Transverse colon (tissue), 4 donors: ENCODE data around the gene OPTC. TPM values are rescaled to one million over a fixed set of nuclear protein-coding genes. Genes with fewer than 3 reads are reported as not detected.

Experiments
- DNase-seq: peaks from one replicate; pipeline ENCODE4 v3.0.0-alpha.2; 2019
- H3K27ac ChIP-seq, 4 donors: fragments of 200-600 bp; sonication (generic); 2 replicates each; pipeline ENCODE4 v1.5.1; 2016 to 2018; ENCODE audit warnings: inconsistent platforms in 4 of 4
- H3K27me3 ChIP-seq: fragments of 200-600 bp; sonication (generic); 2 replicates; pipeline ENCODE4 v1.5.1; 2017; ENCODE audit warnings: inconsistent platforms
- H3K36me3 ChIP-seq, 4 donors: fragments of 200-600 bp; sonication (generic); 2 replicates each; pipeline ENCODE4 v1.5.1; 2017 to 2019; ENCODE audit warnings: inconsistent platforms in 4 of 4
- H3K4me1 ChIP-seq, 4 donors: fragments of 200-600 bp; sonication (generic); 2 replicates each; pipeline ENCODE4 v1.5.1; 2017 to 2020; ENCODE audit warnings: inconsistent platforms in 4 of 4
- H3K4me3 ChIP-seq, 4 donors: fragments of 200-600 bp; sonication (generic); 1 replicate in 1 of 4; 2 replicates in 3 of 4; pipeline versions ENCODE4 v1.5.1 to v1.6.1; 2017 to 2019; ENCODE audit warnings: inconsistent platforms in 4 of 4
- H3K9me3 ChIP-seq, 2 donors: fragments of 200-600 bp; sonication (generic); 2 replicates each; pipeline ENCODE4 v1.5.1; 2017 to 2019; ENCODE audit warnings: inconsistent platforms in 2 of 2
- EP300 ChIP-seq: sonication (generic); formaldehyde crosslinking; IDR thresholded peaks from one replicate; pipeline ENCODE4 v1.6.1; 2017; ENCODE audit warnings: antibody characterized with exemption, low read depth
- POLR2A ChIP-seq: fragments of 450-650 bp; IDR thresholded peaks from one replicate; pipeline ENCODE4 v1.6.1; 2016; ENCODE audit warnings: antibody characterized with exemption, mild to moderate bottlenecking, moderate library complexity
- POLR2AphosphoS5 ChIP-seq, 3 donors: sonication (generic); formaldehyde crosslinking; IDR thresholded peaks; one replicate each; pipeline ENCODE4 v1.6.1; 2016; ENCODE audit warnings: antibody characterized with exemption in 3 of 3
- WGBS, 2 donors: methylation state at CpG; one replicate each; pipeline ENCODE4 v1.1.5; 2018; ENCODE audit warnings: low coverage in 1 of 2; 5-methylcytosine and 5-hydroxymethylcytosine counted together
- in situ Hi-C, 4 donors: fragments of 200-750 bp; cut with MboI; loops; one replicate each; pipeline versions ENCODE4 v1.15.0 to v1.15.1; 2017; ENCODE audit warnings: low sequenced_read_pairs in 3 of 4, low pct_ligation_motif_present in 1 of 4, low pct_unique_long_range_greater_than_20kb in 1 of 4
- intact Hi-C: fragments of 100-400 bp; cut with DNase I; formaldehyde crosslinking; loops from one replicate; pipeline ENCODE4 v1.15.1; 2023; ENCODE audit warnings: low total_unique reads
- total RNA-seq, 4 donors: library from RNA; depleted of rRNA; stranded (reverse); fragments of >200 nt; gene quantifications; one replicate each; pipeline ENCODE4 v1.1.0, GENCODE V29; 2016
- TF ChIP-seq, protein P1 (sequence below), 5 experiments: fragments of 200-600 bp in 3 of 5; fragments of 450-650 bp in 2 of 5; sonication (generic) in 3 of 5; IDR thresholded peaks; 1 replicate in 2 of 5; 2 replicates in 3 of 5; pipeline ENCODE4 v1.5.1; 2016 to 2017; ENCODE audit warnings: antibody characterized with exemption in 5 of 5, inconsistent platforms in 3 of 5, mild to moderate bottlenecking in 2 of 5, moderate library complexity in 1 of 5

OPTC gene
- total RNA-seq, 4 donors from 2014 or later, result not detected

- Histone ChIP-seq H3K4me3 (peak overlapping the region in 1 of 4 donors; percentile 12), H3K27me3 (no peaks in the 10 kb centered on the region), H3K4me1 (peaks cover 9 to 37% (median 19%) of the 10 kb centered on the region in 4 donors), H3K36me3 (no peaks in the 10 kb centered on the region), H3K27ac (peak overlapping the region; percentile 75 to 89 (median 80)), H3K9me3 (no peaks in the 10 kb centered on the region)
- DNase-seq, result no peak
- WGBS, 2 donors, result 43 to 46% methylated on average over 2 of the region's 2 CpGs
- TF ChIP-seq EP300 (no peak), POLR2A (no peak), POLR2AphosphoS5 (IDR thresholded peaks at IDR 0.05) (no peak)
- TF ChIP-seq, protein P1, sequence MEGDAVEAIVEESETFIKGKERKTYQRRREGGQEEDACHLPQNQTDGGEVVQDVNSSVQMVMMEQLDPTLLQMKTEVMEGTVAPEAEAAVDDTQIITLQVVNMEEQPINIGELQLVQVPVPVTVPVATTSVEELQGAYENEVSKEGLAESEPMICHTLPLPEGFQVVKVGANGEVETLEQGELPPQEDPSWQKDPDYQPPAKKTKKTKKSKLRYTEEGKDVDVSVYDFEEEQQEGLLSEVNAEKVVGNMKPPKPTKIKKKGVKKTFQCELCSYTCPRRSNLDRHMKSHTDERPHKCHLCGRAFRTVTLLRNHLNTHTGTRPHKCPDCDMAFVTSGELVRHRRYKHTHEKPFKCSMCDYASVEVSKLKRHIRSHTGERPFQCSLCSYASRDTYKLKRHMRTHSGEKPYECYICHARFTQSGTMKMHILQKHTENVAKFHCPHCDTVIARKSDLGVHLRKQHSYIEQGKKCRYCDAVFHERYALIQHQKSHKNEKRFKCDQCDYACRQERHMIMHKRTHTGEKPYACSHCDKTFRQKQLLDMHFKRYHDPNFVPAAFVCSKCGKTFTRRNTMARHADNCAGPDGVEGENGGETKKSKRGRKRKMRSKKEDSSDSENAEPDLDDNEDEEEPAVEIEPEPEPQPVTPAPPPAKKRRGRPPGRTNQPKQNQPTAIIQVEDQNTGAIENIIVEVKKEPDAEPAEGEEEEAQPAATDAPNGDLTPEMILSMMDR (IDR thresholded peaks at IDR 0.05), result peak in 4 of 5 experiments; percentile 13 to 30 (median 29)
- in situ Hi-C loops, result loop anchor here (5.0 to 25.0 kb wide), 5 partner anchors 118 to 215 kb away; partner anchors contain the start of gene FMOD (in 1 of the 4)
- intact Hi-C loops, result no loop called here
Measured at GRCh38 chr1:203480084-203480483, 13.9 kb upstream of the OPTC start.

- in situ Hi-C loops (loop anchor here (5.0 to 25.0 kb wide), 5 partner anchors 118 to 216 kb away; partner anchors contain the start of gene FMOD (in 1 of the 4)), intact Hi-C loops (no loop called here)
- Histone ChIP-seq H3K4me3 (no peak overlapping the region), H3K9me3 (no peaks in the 10 kb centered on the region), H3K27ac (peak overlapping the region; percentile 75 to 89 (median 80)), H3K27me3 (no peaks in the 10 kb centered on the region), H3K4me1 (peaks cover 9 to 34% (median 19%) of the 10 kb centered on the region in 4 donors), H3K36me3 (no peaks in the 10 kb centered on the region)
- TF ChIP-seq, protein P1 (IDR thresholded peaks at IDR 0.05), result no peak
- TF ChIP-seq POLR2AphosphoS5 (IDR thresholded peaks at IDR 0.05), result peak; percentile 46 to 66 (median 47)
- DNase-seq, result peak; percentile 91
- 43% methylated on average over 6 of the region's 6 CpGs; no CpG with 5 or more reads in 1 of the 2 donors for WGBS, 2 donors
Measured at GRCh38 chr1:203480525-203481084, 13.3 kb upstream of the OPTC start.

- no peak for DNase-seq
- Histone ChIP-seq H3K27ac (peak overlapping the region; percentile 75 to 89 (median 80)), H3K4me3 (no peak overlapping the region), H3K27me3 (no peaks in the 10 kb centered on the region), H3K4me1 (peaks cover 9 to 34% (median 19%) of the 10 kb centered on the region in 4 donors), H3K9me3 (no peaks in the 10 kb centered on the region), H3K36me3 (no peaks in the 10 kb centered on the region)
- intact Hi-C loops, result no loop called here
- in situ Hi-C loops, result loop anchor here (5.0 to 25.0 kb wide), 5 partner anchors 119 to 216 kb away; partner anchors contain the start of gene FMOD (in 1 of the 4)
- WGBS, 2 donors, result 74% methylated on average over 1 of the region's 1 CpG; no CpG with 5 or more reads in 1 of the 2 donors
- TF ChIP-seq EP300 (no peak), POLR2A (no peak), POLR2AphosphoS5 (IDR thresholded peaks at IDR 0.05) (no peak)
- TF ChIP-seq, protein P1 (IDR thresholded peaks at IDR 0.05), result no peak
Measured at GRCh38 chr1:203481196-203481595, 12.8 kb upstream of the OPTC start.

- Histone ChIP-seq H3K36me3 (no peaks in the 10 kb centered on the region), H3K27ac (peak overlapping the region; percentile 67 to 82 (median 73)), H3K4me1 (peaks cover 3 to 22% (median 4%) of the 10 kb centered on the region in 4 donors), H3K27me3 (no peaks in the 10 kb centered on the region), H3K9me3 (no peaks in the 10 kb centered on the region), H3K4me3 (peak overlapping the region in 2 of 4 donors; percentile 19 to 35)
- TF ChIP-seq POLR2A, result no peak
- TF ChIP-seq, protein P1 (IDR thresholded peaks at IDR 0.05), result no peak
- in situ Hi-C loops, result loop anchor here (10.0 to 25.0 kb wide), 4 partner anchors 124 to 222 kb away; partner anchors contain the start of gene FMOD (in 1 of the 4)
- intact Hi-C loops, result loop anchor here (2.0 to 5.0 kb wide), 3 partner anchors 44 to 220 kb away; no protein-coding TSS in a partner anchor
- WGBS, 2 donors, result 87 to 88% methylated on average over 10 to 28 of the region's 28 CpGs
- no peak for DNase-seq
Measured at GRCh38 chr1:203486618-203487370, 7.2 kb upstream of the OPTC start.
